ENCODE data around the gene TEX22.

Gene TEX22

GRCh38 chr14:105378873-105379685 is 19.3 kb upstream of the TEX22 start:
- TF ChIP-seq CSDC2 (CRISPR knock-in tag; IDR thresholded peaks at IDR 0.05) (no peak), ZNF565 (CRISPR knock-in tag; conservative IDR thresholded peaks at IDR 0.05; ENCODE audit: low read depth) (no peak), RARB (CRISPR knock-in tag; IDR thresholded peaks at IDR 0.05) (no peak), ESRRG (CRISPR knock-in tag; IDR thresholded peaks at IDR 0.05) (no peak), POU6F1 (CRISPR knock-in tag; IDR thresholded peaks at IDR 0.05; ENCODE audit: borderline replicate concordance, low read depth) (no peak), PATZ1 (CRISPR knock-in tag; IDR thresholded peaks at IDR 0.05; ENCODE audit: borderline replicate concordance) (no peak), BACH2 (CRISPR knock-in tag; IDR thresholded peaks at IDR 0.05; ENCODE audit: borderline replicate concordance) (no peak), ZNF8 (CRISPR knock-in tag; IDR thresholded peaks at IDR 0.05) (no peak), ARNTL (CRISPR knock-in tag; IDR thresholded peaks at IDR 0.05; ENCODE audit: borderline replicate concordance, low read depth) (no peak), ZFP3 (CRISPR knock-in tag; IDR thresholded peaks at IDR 0.05) (no peak), PPARA (CRISPR knock-in tag; IDR thresholded peaks at IDR 0.05; ENCODE audit: borderline replicate concordance) (no peak), ISL1 (CRISPR knock-in tag; IDR thresholded peaks at IDR 0.05) (no peak), CREB5 (CRISPR knock-in tag; IDR thresholded peaks at IDR 0.05; ENCODE audit: low read depth) (no peak), ZC3H10 (CRISPR knock-in tag; IDR thresholded peaks at IDR 0.05) (no peak), TSHZ2 (CRISPR knock-in tag; IDR thresholded peaks at IDR 0.05) (no peak), CSRNP3 (CRISPR knock-in tag; IDR thresholded peaks at IDR 0.05) (no peak)
- ATAC-seq: no peak

GRCh38 chr14:105379946-105380345 is 18.4 kb upstream of the TEX22 start:
- ATAC-seq: no peak
- TF ChIP-seq ESRRG (CRISPR knock-in tag; IDR thresholded peaks at IDR 0.05) (no peak), ARNTL (CRISPR knock-in tag; IDR thresholded peaks at IDR 0.05; ENCODE audit: borderline replicate concordance, low read depth) (no peak), TOX (CRISPR knock-in tag; IDR thresholded peaks at IDR 0.05; ENCODE audit: borderline replicate concordance) (no peak)

- ATAC-seq: no peak
- TF ChIP-seq RARB (CRISPR knock-in tag; IDR thresholded peaks at IDR 0.05) (no peak), ZNF8 (CRISPR knock-in tag; IDR thresholded peaks at IDR 0.05) (no peak), POU6F1 (CRISPR knock-in tag; IDR thresholded peaks at IDR 0.05; ENCODE audit: borderline replicate concordance, low read depth) (no peak), ESRRG (CRISPR knock-in tag; IDR thresholded peaks at IDR 0.05) (no peak), ZNF565 (CRISPR knock-in tag; conservative IDR thresholded peaks at IDR 0.05; ENCODE audit: low read depth) (no peak), TOX (CRISPR knock-in tag; IDR thresholded peaks at IDR 0.05; ENCODE audit: borderline replicate concordance) (no peak), OSR1 (CRISPR knock-in tag; IDR thresholded peaks at IDR 0.05) (no peak), TSHZ2 (CRISPR knock-in tag; IDR thresholded peaks at IDR 0.05) (no peak), ZFP3 (CRISPR knock-in tag; IDR thresholded peaks at IDR 0.05) (no peak), CREB5 (CRISPR knock-in tag; IDR thresholded peaks at IDR 0.05; ENCODE audit: low read depth) (no peak), ZFP30 (CRISPR knock-in tag; IDR thresholded peaks at IDR 0.05) (no peak)
These were observed 17.6 kb upstream of the TEX22 start for GRCh38 chr14:105380756-105381155.
